Activated T-helper 9 cell treated with anti-CD3 and anti-CD28 coated beads, Interleukin-2, amount 50 U/mL, for 16 hours (primary cell): ENCODE results near the gene PPFIA1.

Experiments
- DNase-seq: peaks from one replicate; pipeline ENCODE4 v3.0.0-alpha.2; 2020; ENCODE audit warnings: low read depth

PPFIA1 gene

DNA sequence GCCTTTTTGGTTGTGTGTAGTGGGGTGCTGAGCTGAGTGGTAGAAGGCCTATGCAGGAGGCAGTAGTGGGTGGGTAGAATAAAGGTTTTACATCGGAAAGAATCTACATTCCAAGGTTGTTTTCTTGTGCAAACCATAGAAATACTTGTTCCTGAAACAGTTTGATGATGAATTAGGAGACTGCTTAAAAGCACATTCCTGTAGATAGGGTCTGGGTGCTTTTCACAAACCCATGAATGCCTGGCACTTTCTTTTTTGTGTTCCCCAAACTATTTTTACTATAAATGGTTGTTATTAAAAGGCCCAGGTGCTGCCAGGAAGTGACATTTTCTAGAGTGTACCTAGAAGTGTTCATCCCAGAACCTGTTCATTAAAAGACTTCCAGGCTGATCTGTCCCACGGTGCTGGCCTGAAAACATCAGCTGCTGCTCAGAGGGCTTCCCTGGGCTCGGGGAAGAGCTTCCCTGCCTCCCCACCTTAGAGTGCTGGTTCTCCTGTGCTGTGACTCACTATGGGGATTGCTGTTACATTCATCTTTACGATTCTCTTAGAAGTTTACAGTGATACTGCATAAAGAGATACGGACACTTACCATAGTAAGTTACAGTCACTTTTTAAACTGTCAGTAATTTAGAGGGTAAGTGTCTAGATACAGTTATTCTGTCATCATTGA is 27.9 kb downstream of the PPFIA1 start:
- no peak for DNase-seq

DNA sequence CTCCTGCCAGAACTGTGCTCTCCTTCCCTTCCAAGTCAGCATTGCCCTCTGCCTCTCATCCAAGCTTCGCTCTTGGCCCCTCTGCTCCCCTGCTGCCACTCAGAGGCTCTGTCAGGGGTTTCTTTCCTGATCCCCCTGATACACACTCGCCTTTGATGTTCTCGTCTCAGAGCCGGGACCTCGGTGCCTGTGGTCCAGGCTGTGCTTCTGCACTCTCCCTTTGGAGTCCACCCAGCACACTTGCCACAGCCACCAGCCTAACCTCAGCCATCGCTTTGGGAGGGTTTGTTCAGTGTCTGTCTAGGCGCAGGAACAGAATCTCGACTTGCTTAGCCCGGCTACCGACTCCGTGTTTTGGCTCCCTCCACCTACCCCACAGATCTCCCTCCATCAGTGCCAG is 29.1 kb downstream of the PPFIA1 start:
- no peak for DNase-seq

DNA sequence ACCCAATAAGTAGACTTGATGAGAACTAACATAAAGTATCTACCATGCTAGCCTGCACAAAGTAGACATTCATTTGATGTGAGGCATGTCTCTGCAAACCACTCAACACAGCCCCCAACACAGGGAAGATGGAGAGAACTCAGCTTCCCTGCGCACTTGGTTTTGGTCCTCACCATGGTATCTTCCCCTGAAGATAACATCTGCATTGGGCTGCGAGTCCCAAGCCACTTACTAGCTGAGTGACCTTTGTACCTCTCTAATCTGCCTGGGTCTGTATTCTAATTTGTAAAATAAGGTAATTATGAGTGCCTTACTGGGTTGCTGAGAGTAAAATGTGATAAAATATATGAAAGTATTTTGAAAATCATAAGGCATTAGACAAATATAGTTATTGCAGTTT is 30.7 kb downstream of the PPFIA1 start:
- no peak for DNase-seq

DNA sequence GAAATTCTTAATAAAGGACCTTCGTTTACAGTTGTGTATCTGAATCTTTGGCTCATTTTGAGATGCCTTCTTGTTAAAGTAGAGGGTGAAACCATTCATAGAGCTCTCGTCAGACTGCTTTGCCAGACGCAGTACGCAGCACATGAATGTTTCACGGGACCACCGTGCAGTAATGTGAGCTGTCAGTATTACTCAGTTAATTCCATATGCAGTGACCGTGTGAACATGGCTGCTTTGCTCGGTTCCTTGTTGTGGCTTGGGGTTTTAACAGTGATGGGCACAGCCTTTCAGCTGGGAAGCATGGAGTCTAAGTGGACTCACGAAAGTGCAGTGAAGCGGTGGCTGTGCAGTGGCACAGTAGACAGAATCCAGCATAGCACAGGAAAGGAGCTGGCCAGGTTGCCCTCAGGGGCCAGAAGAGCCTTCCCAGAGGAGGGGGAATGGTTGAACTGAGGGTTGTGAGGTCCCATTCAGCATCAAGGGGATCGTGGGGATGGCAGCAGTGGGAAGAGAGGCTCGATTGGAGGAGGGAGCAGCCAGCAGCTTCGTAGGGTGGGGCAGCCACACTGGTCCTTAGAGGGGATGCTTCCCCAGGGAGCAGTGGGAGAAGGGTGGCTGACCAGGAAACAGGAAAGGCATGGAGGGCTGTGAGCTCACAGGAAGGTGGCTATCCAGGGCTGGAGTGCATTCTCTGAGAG is 31.4 kb downstream of the PPFIA1 start:
- DNase-seq: no peak

DNA sequence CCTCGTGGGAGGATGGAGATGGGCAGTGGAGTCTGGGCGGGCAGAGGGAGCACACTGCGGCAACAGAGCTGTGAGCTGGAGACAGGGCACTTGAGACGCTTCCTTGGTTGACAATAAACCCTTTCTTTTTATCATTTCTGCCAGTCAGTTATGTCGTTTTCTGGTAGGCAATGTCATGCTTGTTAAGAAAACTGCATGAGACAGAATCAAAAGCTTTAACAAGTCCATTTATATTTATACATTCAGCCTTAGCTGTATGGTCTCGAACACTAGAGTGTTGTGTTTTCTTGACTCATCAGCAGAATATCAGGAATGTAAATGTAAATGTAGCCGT is 31.9 kb downstream of the PPFIA1 start:
- no peak for DNase-seq

DNA sequence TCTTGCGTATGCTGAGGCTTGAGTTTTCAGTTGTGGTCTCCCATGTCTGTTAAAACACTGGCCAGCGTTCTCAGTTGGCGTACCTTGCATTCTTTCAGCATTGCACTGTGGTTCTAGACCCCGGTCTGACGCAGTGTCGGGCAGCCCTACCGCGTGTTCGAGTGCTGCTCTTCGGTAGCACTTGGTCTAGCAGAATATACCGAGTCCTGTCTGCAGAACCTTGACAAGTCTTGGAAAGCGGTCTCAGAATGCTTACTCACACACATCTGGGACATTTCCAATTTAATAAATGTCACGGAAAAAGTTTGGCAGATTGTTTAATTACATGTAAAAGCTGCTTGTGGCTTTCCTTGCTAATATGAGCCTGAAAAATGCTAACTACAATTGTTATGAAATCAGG is 32.6 kb downstream of the PPFIA1 start:
- DNase-seq: no peak

DNA sequence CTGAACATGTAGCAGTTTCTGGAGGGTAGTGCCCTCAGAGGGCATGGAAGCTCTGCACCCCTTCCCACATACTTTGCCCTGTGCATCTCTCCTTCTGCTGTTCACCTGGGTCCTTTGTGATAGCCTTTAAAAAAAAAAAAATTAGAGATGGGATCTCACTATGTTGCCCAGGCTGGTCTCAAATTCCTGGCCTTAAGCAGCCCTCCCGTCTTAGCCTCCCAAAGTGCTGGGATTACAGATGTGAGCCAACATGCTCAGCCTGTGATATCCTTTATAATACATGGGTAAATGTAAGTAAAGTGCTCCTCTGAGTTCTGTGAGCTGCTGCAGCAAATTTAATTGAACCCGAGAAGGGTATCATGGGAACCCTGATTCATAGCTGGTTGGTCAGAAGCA is 33.7 kb downstream of the PPFIA1 start:
- no peak for DNase-seq

DNA sequence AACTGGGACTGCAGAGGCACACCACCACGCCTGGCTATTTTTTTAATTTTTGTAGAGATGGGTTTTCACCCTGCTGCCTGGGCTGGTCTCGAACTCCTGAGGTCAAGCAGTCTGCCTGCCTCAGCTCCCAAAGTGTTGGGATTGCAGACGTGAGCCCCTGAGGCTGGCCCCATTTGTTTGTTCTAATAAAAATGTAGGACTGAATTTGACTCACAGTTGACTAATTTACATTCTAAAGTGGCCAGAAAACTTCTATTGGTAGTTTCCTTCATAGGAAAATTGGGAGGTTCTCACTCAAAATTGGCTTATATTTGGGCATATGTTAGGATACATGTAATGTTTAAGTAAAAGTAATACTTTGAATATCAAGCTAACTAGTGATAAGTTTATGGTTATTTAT is 35.0 kb downstream of the PPFIA1 start:
- no peak for DNase-seq

DNA sequence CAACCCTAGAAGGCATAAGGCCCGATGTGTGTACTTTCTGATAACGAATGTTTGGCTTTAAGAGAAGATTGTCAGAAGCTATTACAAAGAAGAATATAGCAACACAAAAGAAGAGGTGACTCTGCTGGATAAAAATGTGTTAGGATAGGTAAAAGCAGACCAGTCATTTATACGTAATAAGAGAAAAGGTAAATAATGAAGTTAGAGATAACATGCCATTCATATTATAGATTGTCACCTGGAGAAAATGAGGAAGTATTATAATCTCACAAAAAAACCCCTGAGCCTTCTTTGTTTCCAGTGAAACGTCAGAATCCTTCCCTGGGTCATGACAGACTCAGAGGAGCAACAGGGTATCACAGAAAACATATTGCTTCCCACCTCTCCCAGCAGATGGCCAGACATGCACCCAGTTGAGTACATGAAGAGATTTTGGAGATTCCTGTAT is 36.1 kb downstream of the PPFIA1 start:
- DNase-seq: no peak

DNA sequence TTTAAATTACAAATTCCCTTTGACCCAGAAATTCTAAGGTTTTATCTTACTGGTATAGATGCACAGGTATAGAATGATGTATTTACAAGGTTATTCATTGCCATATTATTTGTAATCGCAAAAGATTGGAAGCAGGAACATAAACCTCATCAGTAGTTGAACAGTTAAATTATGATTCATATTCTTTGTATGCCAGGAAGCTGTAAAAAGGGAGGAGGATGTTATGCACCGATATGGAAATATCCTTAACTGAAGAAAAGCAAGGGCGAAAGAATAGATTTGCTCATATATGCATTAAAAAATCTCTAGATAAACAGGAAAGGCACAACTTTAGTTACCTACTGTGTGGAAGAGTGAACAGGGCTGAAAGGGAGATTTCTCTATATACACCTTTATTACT is 36.7 kb downstream of the PPFIA1 start:
- DNase-seq: no peak

DNA sequence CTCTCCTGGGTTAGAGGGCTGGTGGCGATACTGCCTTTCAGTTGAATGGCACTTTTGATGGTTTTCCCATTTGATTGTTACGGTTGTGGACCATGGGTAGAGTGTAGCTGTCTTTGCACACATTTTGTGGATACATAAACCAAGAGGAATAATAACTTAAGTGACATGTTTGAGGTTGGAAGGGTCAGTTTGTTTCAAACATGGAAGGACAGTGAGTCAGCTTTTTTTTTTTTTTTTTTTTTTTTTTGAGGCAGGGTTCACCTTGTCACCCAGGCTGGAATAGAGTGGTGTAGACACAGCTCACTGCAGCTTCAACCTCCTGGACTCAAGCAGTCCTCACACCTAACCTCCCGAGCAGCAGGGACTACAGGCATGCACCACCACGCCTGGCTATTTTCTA is 41.1 kb downstream of the PPFIA1 start:
- DNase-seq: no peak

DNA sequence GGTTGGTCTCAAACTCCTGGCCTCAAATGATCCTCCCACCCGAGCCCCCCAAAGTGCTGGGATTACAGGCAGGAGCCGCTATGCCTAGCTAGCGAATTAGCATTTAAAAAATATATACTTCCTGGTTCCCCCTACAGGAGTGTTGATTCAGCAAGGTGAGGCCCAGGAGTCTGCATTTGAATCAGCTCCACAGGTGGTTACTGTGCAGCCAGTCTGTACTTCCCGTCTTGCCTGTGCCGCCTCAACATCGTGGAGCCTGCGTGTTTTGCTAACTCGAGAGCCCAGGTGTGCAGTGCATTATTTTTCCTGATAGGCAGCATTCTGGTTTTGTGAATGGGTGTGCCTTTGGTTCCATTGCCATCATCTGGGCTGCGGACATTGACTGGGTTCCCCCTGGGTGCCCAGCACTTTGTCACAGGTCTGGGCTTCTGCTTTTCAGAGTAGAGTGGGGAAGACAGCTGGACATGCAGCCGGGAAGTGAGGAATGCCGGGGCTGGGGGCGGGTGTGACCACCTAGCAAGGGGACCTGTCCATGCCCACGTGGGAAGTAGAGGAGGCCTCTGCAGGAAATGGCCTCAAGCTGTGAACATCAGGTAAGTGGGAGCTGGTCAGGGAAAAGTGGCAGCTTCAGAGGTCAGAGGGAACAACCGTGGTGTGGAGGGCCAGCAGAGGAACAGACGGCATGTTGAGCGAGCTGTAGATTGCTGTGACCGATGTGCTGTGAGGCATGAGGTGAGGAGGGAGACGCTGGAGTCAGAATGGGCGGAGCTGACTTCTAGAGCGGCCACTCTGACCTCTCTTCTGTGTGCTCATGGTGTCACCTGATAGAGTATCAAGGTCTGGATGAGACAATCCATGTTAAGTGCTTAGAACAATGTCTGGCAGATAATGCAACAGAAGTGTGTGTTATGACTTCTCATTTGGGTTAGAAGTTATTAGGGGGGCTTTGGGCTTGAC is 42.2 kb downstream of the PPFIA1 start:
- no peak for DNase-seq

DNA sequence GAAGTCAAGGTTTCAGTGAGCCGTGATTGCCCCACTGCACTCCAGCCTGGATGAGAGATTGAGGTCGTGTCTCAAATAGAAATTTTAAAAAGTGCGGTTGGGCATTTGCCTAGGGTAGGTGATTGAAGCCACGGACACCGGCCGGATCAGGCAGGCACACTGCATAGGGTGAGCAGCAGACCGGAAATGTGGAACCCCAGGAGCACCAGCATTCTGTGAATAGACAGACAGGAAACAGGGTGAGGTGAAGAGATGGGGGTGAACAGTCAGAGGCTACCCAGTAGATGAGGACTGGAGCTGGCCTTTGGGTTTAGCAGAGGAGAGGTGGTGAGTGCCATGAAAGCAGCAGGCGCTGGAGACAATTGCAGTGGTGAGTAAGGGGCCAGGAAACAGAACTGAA is 43.5 kb downstream of the PPFIA1 start:
- DNase-seq: no peak

DNA sequence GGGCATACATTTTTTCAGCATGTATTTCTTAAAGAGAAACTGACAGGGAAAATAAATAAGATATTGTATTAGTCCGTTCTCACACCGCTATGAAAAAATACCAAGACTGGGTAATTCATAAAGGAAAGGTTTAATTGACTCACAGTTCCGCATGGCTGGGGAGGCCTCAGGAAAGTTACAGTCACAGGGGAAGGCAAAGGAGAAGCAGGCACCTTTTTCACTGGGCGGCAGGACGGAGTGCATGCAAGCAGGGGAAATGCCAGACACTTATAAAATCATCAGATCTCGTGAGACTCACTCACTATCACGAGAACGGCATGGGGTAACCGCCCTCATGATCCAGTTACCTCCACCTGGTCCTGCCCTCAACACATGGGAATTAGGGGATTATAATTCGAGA is 44.2 kb downstream of the PPFIA1 start:
- DNase-seq: no peak

DNA sequence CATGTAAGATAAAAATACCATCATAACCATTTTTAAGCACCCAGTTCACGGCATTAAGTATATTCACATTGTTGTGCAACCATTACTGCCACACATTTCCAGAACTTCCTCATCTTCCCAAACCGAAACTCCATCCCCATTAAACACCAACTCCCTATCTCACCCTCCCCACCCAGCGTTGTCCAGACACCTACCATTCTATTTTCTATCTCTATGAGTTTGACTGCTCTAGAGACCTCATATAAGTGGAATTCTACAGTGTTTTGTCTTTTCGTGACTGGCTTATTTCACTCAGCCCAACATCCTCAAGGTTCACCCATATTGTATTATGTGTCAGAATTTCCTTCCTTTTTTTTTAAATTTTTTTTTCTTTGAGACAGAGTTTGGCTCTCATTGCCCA is 45.2 kb downstream of the PPFIA1 start:
- DNase-seq: no peak

DNA sequence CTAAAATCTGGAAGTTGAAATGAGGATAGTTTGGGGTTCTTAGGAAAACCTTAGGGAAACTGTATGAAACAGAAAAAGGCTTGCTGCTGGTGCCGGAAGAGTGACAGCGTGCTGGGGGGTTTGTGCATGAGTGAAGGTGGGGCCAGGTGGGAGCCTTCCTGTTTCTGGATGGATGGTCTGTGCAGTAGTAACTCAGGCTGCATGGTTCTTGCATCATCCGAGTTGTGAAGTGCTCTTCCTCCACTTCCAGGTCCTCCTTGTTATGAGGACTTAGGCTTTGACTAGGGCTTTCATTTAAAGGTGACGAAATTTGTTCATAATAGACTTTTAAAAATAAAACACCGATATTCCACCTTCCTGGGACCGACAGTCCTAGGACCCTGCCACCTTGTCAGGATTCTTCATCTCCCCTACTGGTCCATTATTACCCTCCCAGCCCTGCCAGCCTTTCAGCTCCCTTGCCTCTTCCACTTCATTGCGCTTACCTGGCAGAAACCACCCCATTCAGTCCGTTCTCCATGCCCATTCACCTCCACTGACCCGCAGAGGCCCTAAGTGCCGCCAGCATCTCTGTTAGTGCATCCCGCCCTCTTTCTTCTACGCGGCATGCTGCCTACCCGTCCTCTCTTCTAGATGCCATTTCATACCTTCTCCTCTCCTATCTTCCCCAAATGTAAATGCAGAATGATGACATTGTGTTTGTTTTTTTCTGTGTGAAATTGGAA is 47.3 kb downstream of the PPFIA1 start:
- no peak for DNase-seq

DNA sequence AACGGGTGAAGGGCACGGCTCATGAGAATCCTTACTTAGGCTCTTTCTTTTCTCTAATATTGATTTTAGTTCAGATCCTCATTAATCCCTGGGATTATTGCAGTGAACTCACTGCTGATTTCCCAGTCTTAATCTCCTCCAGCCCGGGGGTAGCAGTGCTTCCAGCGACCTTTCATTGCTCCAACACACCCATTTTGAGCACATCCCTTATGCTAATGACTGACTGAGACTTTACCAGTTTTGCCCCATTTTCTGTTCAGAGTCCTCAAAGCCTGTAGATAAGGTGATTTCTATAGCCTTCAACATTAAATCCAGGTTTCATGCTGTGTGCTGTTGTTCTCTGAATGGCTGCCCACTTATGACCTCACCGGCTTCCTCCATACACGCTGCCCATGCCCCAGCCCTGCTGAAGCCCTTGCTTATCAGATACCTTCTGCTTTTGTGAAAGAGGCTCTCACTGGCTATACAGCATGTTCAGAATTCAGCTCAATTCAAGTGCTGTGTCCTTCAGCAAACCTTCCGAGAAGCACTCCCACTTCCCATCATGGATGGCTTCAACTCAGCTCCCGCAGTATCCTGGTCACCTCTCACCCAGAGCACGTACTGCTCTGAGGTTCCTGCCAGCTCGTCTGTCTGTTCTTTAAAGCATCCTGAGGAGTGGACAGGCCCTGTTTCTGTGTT is 49.0 kb downstream of the PPFIA1 start:
- no peak for DNase-seq

DNA sequence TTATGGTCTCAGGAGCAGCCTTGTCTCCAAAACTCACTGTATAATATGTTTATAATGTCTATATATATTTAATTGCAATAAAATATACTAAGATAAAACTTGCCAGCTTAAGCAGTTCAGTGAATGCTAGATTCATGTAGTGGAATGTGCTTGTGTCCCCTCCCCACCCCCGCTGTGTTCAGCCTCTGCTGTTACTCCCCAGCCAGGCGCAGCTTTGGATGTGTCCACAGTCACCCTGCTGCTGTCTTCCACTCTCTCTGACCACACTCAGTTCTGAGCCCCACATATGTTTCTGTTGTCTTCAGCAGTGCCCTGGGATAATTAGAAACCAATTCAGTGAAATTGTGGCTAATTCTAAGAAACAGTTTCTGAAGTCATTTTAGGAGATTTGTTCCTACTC is 52.2 kb downstream of the PPFIA1 start:
- DNase-seq: no peak

DNA sequence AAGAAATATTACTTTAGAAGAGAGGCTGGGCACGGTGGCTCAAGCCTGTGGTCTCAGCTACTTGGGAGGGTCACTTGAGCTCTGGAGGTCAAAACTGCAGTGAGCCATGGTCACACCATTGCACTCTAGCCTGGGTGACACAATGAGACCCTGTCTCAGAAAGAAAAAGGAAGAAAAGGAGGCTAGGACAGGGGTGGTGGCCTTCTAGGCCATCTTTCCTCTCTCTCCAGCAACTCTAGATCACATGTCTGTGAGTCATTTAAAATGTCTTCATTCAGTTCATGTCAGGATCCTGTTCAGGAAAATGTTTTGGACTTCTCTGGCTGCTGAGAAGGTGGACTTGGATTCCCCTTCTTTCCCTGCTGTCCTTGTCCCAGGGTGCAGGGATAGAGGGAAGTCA is 53.3 kb downstream of the PPFIA1 start:
- DNase-seq: no peak

DNA sequence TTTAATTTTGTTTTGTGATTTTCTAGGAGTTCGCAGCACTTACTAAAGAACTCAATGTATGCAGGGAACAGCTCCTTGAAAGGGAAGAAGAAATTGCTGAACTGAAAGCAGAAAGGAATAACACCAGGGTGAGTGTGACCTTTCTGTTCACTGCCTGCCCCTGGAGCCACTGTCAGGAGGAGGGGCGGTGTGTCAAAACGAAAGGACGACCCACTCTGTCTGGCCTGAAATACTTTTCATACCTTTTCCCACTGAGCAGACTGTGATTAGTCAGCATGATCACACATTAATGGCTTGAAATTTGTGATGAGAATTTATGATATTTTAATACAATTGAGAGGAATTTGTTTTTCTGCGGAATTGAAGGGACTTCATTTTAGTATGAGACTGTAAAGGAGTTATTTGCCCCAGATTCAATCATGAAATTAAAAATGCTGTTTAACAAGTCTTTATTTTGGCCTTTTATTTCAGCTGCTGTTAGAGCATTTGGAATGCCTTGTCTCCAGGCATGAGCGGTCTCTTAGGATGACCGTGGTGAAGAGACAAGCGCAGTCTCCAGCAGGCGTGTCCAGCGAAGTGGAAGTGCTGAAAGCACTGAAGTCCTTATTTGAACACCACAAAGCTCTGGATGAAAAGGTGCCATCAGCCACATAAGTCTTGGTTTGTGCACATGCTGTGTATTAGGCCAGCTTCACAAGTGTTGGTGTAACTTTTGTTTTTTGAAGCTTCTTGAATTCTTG is 54.1 kb downstream of the PPFIA1 start:
- no peak for DNase-seq

DNA sequence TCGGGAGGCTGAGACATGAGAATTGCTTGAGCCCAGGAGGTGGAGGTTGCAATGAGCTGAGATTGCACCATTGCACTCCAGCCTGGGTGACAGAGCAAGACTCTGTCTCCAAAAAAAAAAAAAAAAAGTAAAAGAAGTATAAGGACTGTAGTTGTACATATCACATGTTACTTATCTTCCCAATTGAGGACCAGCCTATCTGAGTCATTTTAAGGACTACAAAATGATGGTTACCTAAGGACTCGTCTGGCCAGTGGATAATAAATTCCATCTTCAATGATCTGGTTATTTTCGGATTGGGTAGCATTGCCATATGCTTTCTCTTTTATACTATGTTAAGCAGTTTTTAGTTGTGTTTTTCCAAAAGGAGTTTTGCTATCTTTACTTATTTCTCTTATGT is 55.3 kb downstream of the PPFIA1 start:
- DNase-seq: no peak
